Measurements from ENCODE around the gene IER5L.

Gene IER5L

DNA sequence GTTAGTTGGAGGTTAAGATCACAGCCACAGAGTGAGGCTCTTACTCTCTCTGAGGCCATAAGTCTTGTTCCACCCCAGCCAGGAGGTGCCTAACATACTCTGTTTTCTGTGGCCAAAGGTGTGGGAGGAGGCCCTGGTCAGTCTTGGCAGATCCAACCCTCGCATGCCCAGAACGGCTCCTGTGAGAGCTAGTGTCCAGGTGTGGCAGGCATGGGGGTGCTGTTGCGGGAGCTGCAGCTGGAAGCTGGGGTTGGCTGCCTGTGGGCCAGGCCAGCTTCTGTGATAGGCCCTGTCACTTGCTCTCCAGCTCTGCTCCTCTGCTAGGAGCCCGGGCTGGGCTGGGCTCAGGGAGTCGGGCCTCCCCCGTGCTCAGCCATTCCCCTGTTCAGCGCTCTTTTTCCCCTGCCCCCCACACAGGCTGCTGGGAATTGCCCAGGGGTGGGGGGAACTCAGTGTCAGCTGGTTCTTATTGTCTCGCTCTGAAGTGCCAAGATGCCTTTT lies 31.6 kb downstream of the IER5L start:
- no peak for TF ChIP-seq ZFX (IDR thresholded peaks at IDR 0.05; ENCODE audit: borderline replicate concordance)
- TF ChIP-seq, protein P1, sequence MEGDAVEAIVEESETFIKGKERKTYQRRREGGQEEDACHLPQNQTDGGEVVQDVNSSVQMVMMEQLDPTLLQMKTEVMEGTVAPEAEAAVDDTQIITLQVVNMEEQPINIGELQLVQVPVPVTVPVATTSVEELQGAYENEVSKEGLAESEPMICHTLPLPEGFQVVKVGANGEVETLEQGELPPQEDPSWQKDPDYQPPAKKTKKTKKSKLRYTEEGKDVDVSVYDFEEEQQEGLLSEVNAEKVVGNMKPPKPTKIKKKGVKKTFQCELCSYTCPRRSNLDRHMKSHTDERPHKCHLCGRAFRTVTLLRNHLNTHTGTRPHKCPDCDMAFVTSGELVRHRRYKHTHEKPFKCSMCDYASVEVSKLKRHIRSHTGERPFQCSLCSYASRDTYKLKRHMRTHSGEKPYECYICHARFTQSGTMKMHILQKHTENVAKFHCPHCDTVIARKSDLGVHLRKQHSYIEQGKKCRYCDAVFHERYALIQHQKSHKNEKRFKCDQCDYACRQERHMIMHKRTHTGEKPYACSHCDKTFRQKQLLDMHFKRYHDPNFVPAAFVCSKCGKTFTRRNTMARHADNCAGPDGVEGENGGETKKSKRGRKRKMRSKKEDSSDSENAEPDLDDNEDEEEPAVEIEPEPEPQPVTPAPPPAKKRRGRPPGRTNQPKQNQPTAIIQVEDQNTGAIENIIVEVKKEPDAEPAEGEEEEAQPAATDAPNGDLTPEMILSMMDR (IDR thresholded peaks at IDR 0.05): no peak
- 0 out of 2 replicates have a peak overlapping the region, but pooled peaks have one; percentile 25 for H3K27ac ChIP-seq

DNA sequence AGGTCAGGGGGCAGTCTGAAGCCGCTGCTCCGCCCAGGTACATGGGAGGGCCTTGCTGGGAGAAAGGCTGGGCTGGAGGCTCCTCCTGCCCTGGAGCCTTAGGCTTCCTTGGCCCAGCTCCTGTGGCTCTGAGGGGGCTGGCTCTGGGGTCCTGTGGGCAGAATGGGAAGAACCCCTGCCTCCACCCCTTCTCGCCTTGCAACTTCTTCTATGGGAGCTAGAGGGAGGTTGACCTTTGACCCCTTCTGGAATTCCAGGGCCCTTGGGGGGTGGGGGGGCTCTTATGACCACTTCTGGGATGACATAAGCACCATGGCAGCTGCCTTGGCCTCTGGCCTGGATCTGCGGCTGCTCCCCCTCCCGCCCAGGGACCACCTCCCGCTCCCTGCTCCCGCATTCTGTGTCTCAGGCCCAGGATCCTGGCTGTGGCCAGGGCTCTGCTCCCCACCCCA lies 32.2 kb downstream of the IER5L start:
- TF ChIP-seq ZFX (IDR thresholded peaks at IDR 0.05; ENCODE audit: borderline replicate concordance): no peak
- TF ChIP-seq, protein P1 (IDR thresholded peaks at IDR 0.05): no peak
- H3K27ac ChIP-seq: 0 out of 2 replicates have a peak overlapping the region, but pooled peaks have one; percentile 25

DNA sequence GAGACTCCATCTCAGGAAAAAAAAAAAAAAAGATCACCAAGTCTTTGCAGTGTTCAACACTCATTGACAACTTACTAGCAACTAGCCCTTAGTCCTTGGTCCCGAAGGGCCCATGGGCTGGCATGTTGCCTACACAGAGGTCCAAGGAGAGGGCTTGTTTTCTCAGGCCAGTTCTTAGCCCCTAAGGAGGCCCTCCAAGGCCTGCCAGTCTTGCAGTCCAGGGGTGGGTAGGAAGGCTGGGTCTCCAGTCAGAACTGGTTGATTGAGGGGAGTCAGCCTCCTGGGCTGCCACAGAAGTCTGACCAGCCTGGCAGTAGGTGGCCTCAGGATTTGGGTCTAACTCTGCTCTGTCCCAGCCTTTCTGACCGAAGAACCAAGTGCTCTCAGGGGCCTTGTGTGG lies 32.7 kb downstream of the IER5L start:
- 0 out of 2 replicates have a peak overlapping the region, but pooled peaks have one; percentile 25 for H3K27ac ChIP-seq
- TF ChIP-seq, protein P1 (IDR thresholded peaks at IDR 0.05): no peak
- no peak for TF ChIP-seq ZFX (IDR thresholded peaks at IDR 0.05; ENCODE audit: borderline replicate concordance)

- H3K27ac ChIP-seq: peak overlapping the region; percentile 99
- TF ChIP-seq, protein P1 (IDR thresholded peaks at IDR 0.05): peak; percentile 92
- TF ChIP-seq ZFX (IDR thresholded peaks at IDR 0.05; ENCODE audit: borderline replicate concordance): no peak
These were observed 34.8 kb downstream of the IER5L start for GRCh38 chr9:129143031-129143927.

- TF ChIP-seq, protein P1 (IDR thresholded peaks at IDR 0.05): no peak
- TF ChIP-seq ZFX (IDR thresholded peaks at IDR 0.05; ENCODE audit: borderline replicate concordance): no peak
- peak overlapping the region; percentile 99 for H3K27ac ChIP-seq
These were observed 35.7 kb downstream of the IER5L start for GRCh38 chr9:129142138-129142935.

DNA sequence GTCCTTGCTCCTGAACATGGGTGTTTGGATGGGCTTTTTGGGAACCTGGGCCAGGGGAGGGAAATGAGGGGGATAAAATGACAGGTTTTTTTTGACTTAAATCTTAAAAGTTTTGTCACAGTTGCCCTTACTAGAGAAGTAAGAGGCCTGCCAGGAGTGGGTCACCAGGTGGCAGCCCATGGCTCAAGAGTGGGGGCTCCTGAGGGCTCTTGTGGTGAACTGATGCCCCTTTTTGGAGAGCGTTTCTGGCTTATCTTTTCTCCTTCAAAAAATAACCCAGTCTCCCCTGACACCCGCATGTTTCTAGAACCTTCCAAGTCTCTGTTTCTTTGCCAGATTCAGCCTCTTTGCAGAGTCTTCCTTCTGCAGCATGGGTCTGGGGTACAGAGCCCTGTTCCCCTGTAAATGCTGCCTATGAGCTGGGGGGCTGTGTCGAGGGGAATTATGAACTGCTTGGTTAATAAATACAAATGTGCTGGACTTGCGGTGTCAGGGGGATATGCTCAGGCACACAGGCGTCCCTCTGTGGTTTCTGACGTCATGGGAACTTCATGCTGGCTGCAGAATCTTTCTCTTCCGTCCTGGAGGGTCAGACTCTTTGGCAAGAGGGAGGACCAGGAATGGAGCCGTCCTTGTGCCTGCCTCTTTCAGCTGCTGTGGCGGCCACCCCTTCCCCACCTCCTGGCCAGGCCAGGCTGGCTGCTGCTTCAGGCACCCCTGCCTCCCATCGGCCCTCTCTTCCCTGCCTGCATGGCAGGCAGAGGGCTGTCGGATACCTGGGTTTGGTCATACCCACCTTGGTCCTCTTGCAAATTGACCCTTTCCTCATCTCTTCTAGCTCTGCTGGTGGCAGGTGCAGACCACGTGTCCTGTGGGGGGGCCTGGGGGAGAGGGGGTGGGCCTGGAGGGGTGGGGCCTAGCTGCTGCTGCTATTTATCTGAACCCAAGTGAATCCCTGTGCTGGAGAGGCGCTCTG lies 36.7 kb downstream of the IER5L start:
- H3K27ac ChIP-seq: peak overlapping the region; percentile 99
- TF ChIP-seq, protein P1 (IDR thresholded peaks at IDR 0.05): no peak

Measured in 22Rv1 (cell line).